SIG-M5 treated with dmso at 0.1 percent for 504 hours (cell line): ENCODE data around the gene ZNF813.
"Not testable (repeated sequence)": the region's sequence is repeated elsewhere in the genome, so short reads cannot be mapped to it uniquely, and the experiment has no call there.

ENCODE experiments used
- DNase-seq: peaks from one replicate; lab custom pipeline; 2025; ENCODE audit not compliant: unreplicated experiment; lab: John Stamatoyannopoulos, UW

ZNF813 gene

GRCh38 chr19:53475470-53475869 is 7.9 kb downstream of the ZNF813 start:
- DNase-seq = not testable (repeated sequence)

- not testable (repeated sequence) for DNase-seq
These were observed 16.2 kb downstream of the ZNF813 start for GRCh38 chr19:53483751-53484150.

- DNase-seq = no peak
These were observed 17.8 kb downstream of the ZNF813 start for GRCh38 chr19:53485046-53486004.

GRCh38 chr19:53492153-53492552 is 24.6 kb downstream of the ZNF813 start:
- no peak for DNase-seq

- not testable (repeated sequence) for DNase-seq
These were observed 29.9 kb downstream of the ZNF813 start for GRCh38 chr19:53497311-53498023.

- DNase-seq = not testable (repeated sequence)
These were observed 30.5 kb downstream of the ZNF813 start for GRCh38 chr19:53498024-53498395.

GRCh38 chr19:53503151-53503550 is 35.6 kb downstream of the ZNF813 start:
- DNase-seq = not testable (repeated sequence)

- not testable (repeated sequence) for DNase-seq
These were observed 36.3 kb downstream of the ZNF813 start for GRCh38 chr19:53503671-53504364.

- DNase-seq = not testable (repeated sequence)
These were observed 36.8 kb downstream of the ZNF813 start for GRCh38 chr19:53504365-53504703.

- DNase-seq = no peak
These were observed 37.4 kb downstream of the ZNF813 start for GRCh38 chr19:53504885-53505284.

GRCh38 chr19:53506728-53507127 is 39.2 kb downstream of the ZNF813 start:
- no peak for DNase-seq

GRCh38 chr19:53507523-53508442 is 40.2 kb downstream of the ZNF813 start:
- DNase-seq = no peak

GRCh38 chr19:53509443-53509842 is 41.9 kb downstream of the ZNF813 start:
- DNase-seq = no peak

- DNase-seq = no peak
These were observed 42.3 kb downstream of the ZNF813 start for GRCh38 chr19:53509845-53510244.

- no peak for DNase-seq
These were observed 43.8 kb downstream of the ZNF813 start for GRCh38 chr19:53511357-53511756.

GRCh38 chr19:53511933-53512374 is 44.4 kb downstream of the ZNF813 start:
- peak; percentile 20 for DNase-seq

- not testable (repeated sequence) for DNase-seq
These were observed 47.5 kb downstream of the ZNF813 start for GRCh38 chr19:53515047-53515446.

- DNase-seq = no peak
These were observed 49.7 kb downstream of the ZNF813 start for GRCh38 chr19:53517114-53517741.

- DNase-seq = no peak
These were observed 50.6 kb downstream of the ZNF813 start for GRCh38 chr19:53518121-53518520.

GRCh38 chr19:53518716-53519115 is 51.2 kb downstream of the ZNF813 start:
- DNase-seq = no peak
